Measurements from ENCODE around the gene RAVER1.
A peak's percentile ranks its signal among the peaks of the same experiment; 100 is the strongest.

The RAVER1 gene

GRCh38 chr19:10333758-10334587 lies 644 bp upstream of the RAVER1 start:
- H3K27ac Mint-ChIP-seq, result peak overlapping the region; percentile 95
- H3K9me3 Mint-ChIP-seq, result no peaks in the 10 kb centered on the region
- peaks cover 24% of the 10 kb centered on the region for H3K36me3 Mint-ChIP-seq (ENCODE audit: low read depth)
- peak overlapping the region; percentile 94 for H3K4me3 Mint-ChIP-seq
- H3K4me1 Mint-ChIP-seq (ENCODE audit: low read depth), result peaks cover 25% of the 10 kb centered on the region
- no peaks in the 10 kb centered on the region for H3K27me3 Mint-ChIP-seq (ENCODE audit: low read depth)

GRCh38 chr19:10332158-10332964 lies 968 bp downstream of the RAVER1 start:
- no peaks in the 10 kb centered on the region for H3K27me3 Mint-ChIP-seq (ENCODE audit: low read depth)
- no peaks in the 10 kb centered on the region for H3K9me3 Mint-ChIP-seq
- peaks cover 17% of the 10 kb centered on the region for H3K4me1 Mint-ChIP-seq (ENCODE audit: low read depth)
- peak overlapping the region; percentile 94 for H3K4me3 Mint-ChIP-seq
- peak overlapping the region; percentile 95 for H3K27ac Mint-ChIP-seq
- H3K36me3 Mint-ChIP-seq (ENCODE audit: low read depth), result peaks cover 24% of the 10 kb centered on the region

- Mint-ChIP-seq H3K27ac (no peak overlapping the region), H3K36me3 (ENCODE audit: low read depth) (peaks cover 15% of the 10 kb centered on the region), H3K4me3 (no peak overlapping the region)
Measured at GRCh38 chr19:10329555-10329954, 3.8 kb downstream of the RAVER1 start.

GRCh38 chr19:10328558-10329429 lies 4.5 kb downstream of the RAVER1 start:
- Mint-ChIP-seq H3K9me3 (no peaks in the 10 kb centered on the region), H3K4me1 (ENCODE audit: low read depth) (peaks cover 14% of the 10 kb centered on the region), H3K4me3 (no peak overlapping the region), H3K36me3 (ENCODE audit: low read depth) (peaks cover 12% of the 10 kb centered on the region), H3K27ac (no peak overlapping the region), H3K27me3 (ENCODE audit: low read depth) (no peaks in the 10 kb centered on the region)

More at GRCh38 chr19:10329555-10329954, 3.8 kb downstream of the RAVER1 start:
- H3K4me1 Mint-ChIP-seq (ENCODE audit: low read depth), result peaks cover 17% of the 10 kb centered on the region
- H3K9me3 Mint-ChIP-seq, result no peaks in the 10 kb centered on the region
- H3K27me3 Mint-ChIP-seq (ENCODE audit: low read depth), result no peaks in the 10 kb centered on the region

GRCh38 chr19:10327793-10328192 lies 5.5 kb downstream of the RAVER1 start:
- Mint-ChIP-seq H3K9me3 (no peaks in the 10 kb centered on the region), H3K4me3 (no peak overlapping the region), H3K27me3 (ENCODE audit: low read depth) (no peaks in the 10 kb centered on the region), H3K4me1 (ENCODE audit: low read depth) (peaks cover 8% of the 10 kb centered on the region), H3K36me3 (ENCODE audit: low read depth) (peaks cover 8% of the 10 kb centered on the region), H3K27ac (no peak overlapping the region)

- Mint-ChIP-seq H3K27ac (no peak overlapping the region), H3K4me1 (ENCODE audit: low read depth) (no peaks in the 10 kb centered on the region), H3K4me3 (no peak overlapping the region), H3K36me3 (ENCODE audit: low read depth) (peaks cover 9% of the 10 kb centered on the region), H3K9me3 (no peaks in the 10 kb centered on the region), H3K27me3 (ENCODE audit: low read depth) (no peaks in the 10 kb centered on the region)
Measured at GRCh38 chr19:10325732-10326131, 7.6 kb downstream of the RAVER1 start.

GRCh38 chr19:10321874-10322835 lies 11.2 kb downstream of the RAVER1 start:
- Mint-ChIP-seq H3K4me1 (ENCODE audit: low read depth) (no peaks in the 10 kb centered on the region), H3K27me3 (ENCODE audit: low read depth) (no peaks in the 10 kb centered on the region), H3K36me3 (ENCODE audit: low read depth) (peaks cover 12% of the 10 kb centered on the region), H3K27ac (no peak overlapping the region), H3K4me3 (no peak overlapping the region), H3K9me3 (no peaks in the 10 kb centered on the region)

GRCh38 chr19:10321417-10321797 lies 11.9 kb downstream of the RAVER1 start:
- no peaks in the 10 kb centered on the region for H3K27me3 Mint-ChIP-seq (ENCODE audit: low read depth)
- peaks cover 15% of the 10 kb centered on the region for H3K36me3 Mint-ChIP-seq (ENCODE audit: low read depth)
- H3K27ac Mint-ChIP-seq, result no peak overlapping the region

GRCh38 chr19:10320602-10321416 lies 12.5 kb downstream of the RAVER1 start:
- H3K4me1 Mint-ChIP-seq (ENCODE audit: low read depth), result peaks cover 3% of the 10 kb centered on the region
- H3K4me3 Mint-ChIP-seq, result no peak overlapping the region
- no peaks in the 10 kb centered on the region for H3K9me3 Mint-ChIP-seq
- H3K27ac Mint-ChIP-seq, result no peak overlapping the region
- H3K36me3 Mint-ChIP-seq (ENCODE audit: low read depth), result peaks cover 18% of the 10 kb centered on the region
- no peaks in the 10 kb centered on the region for H3K27me3 Mint-ChIP-seq (ENCODE audit: low read depth)

More at GRCh38 chr19:10321417-10321797, 11.9 kb downstream of the RAVER1 start:
- Mint-ChIP-seq H3K4me3 (no peak overlapping the region), H3K9me3 (no peaks in the 10 kb centered on the region), H3K4me1 (ENCODE audit: low read depth) (no peaks in the 10 kb centered on the region)

GRCh38 chr19:10318807-10319682 lies 14.3 kb downstream of the RAVER1 start:
- H3K36me3 Mint-ChIP-seq (ENCODE audit: low read depth), result peaks cover 18% of the 10 kb centered on the region
- no peaks in the 10 kb centered on the region for H3K9me3 Mint-ChIP-seq
- peaks cover 10% of the 10 kb centered on the region for H3K4me1 Mint-ChIP-seq (ENCODE audit: low read depth)
- no peaks in the 10 kb centered on the region for H3K27me3 Mint-ChIP-seq (ENCODE audit: low read depth)
- no peak overlapping the region for H3K27ac Mint-ChIP-seq
- H3K4me3 Mint-ChIP-seq, result no peak overlapping the region

- H3K36me3 Mint-ChIP-seq (ENCODE audit: low read depth), result peaks cover 18% of the 10 kb centered on the region
- H3K4me1 Mint-ChIP-seq (ENCODE audit: low read depth), result peaks cover 10% of the 10 kb centered on the region
- no peaks in the 10 kb centered on the region for H3K9me3 Mint-ChIP-seq
- no peak overlapping the region for H3K27ac Mint-ChIP-seq
- no peak overlapping the region for H3K4me3 Mint-ChIP-seq
- H3K27me3 Mint-ChIP-seq (ENCODE audit: low read depth), result no peaks in the 10 kb centered on the region
Measured at GRCh38 chr19:10317857-10318462, 15.4 kb downstream of the RAVER1 start.
